GM18951 (cell line): ENCODE data around the gene MAML1.

ENCODE experiments used
- POLR2A ChIP-seq: IDR thresholded peaks from 4 replicates; pipeline ENCODE4 v1.6.1; 2011; ENCODE audit warnings: mild to moderate bottlenecking; ENCODE audit not compliant: insufficient read length, insufficient read depth; ENCODE audit errors: extremely low read depth
- in situ Hi-C: fragments of 300-500 bp; cut with MboI; formaldehyde crosslinking; loops from one replicate; pipeline ENCODE4 v1.12.0; 2022; ENCODE audit warnings: low sequenced_read_pairs, mixed read lengths, inconsistent platforms; ENCODE audit not compliant: unreplicated experiment

The MAML1 gene

GRCh38 chr5:179795049-179795862 lies 62.6 kb downstream of the MAML1 start:
- peak; percentile 22 for TF ChIP-seq POLR2A
- in situ Hi-C loops, result no loop called here

- peak; percentile 74 for TF ChIP-seq POLR2A
These were observed 63.5 kb downstream of the MAML1 start for GRCh38 chr5:179795863-179796833.

GRCh38 chr5:179796877-179797608 lies 64.4 kb downstream of the MAML1 start:
- TF ChIP-seq POLR2A, result no peak
- in situ Hi-C loops, result no loop called here

More at GRCh38 chr5:179795863-179796833, 63.5 kb downstream of the MAML1 start:
- in situ Hi-C loops, result no loop called here

GRCh38 chr5:179797741-179798140 lies 65.1 kb downstream of the MAML1 start:
- in situ Hi-C loops, result no loop called here
- TF ChIP-seq POLR2A, result no peak

GRCh38 chr5:179798144-179798770 lies 65.6 kb downstream of the MAML1 start:
- in situ Hi-C loops, result no loop called here
- TF ChIP-seq POLR2A, result no peak

GRCh38 chr5:179798771-179799643 lies 66.4 kb downstream of the MAML1 start:
- no peak for TF ChIP-seq POLR2A
- in situ Hi-C loops, result no loop called here

- in situ Hi-C loops, result no loop called here
- TF ChIP-seq POLR2A, result no peak
These were observed 67.0 kb downstream of the MAML1 start for GRCh38 chr5:179799644-179799973.

GRCh38 chr5:179800071-179800695 lies 67.6 kb downstream of the MAML1 start:
- in situ Hi-C loops, result no loop called here

GRCh38 chr5:179800696-179801201 lies 68.1 kb downstream of the MAML1 start:
- in situ Hi-C loops, result no loop called here
- no peak for TF ChIP-seq POLR2A

More at GRCh38 chr5:179800071-179800695, 67.6 kb downstream of the MAML1 start:
- no peak for TF ChIP-seq POLR2A

GRCh38 chr5:179801304-179802206 lies 68.9 kb downstream of the MAML1 start:
- no peak for TF ChIP-seq POLR2A
- in situ Hi-C loops, result no loop called here
